Activated CD8-positive, alpha-beta memory T cell treated with anti-CD3 and anti-CD28 coated beads, Interleukin-2, amount 10 ng/mL, durations not matched to agents 7 days and 5 days (primary cell): ENCODE measurements around the gene ZMYND8. TPM values are rescaled to one million over a fixed set of nuclear protein-coding genes. Genes with fewer than 3 reads are reported as not detected.

Experiments used
- ATAC-seq: fragments of 150-1000 bp; cut with Tn5 transposase; one replicate; pipeline ENCODE4 v1.10.0; 2021; ENCODE audit warnings: moderate library complexity
- CTCF ChIA-PET: fragments of 350-600 bp; sonication (Branson Sonifier 250); formaldehyde crosslinking; loops from one replicate; lab custom pipeline; 2021; ENCODE audit warnings: antibody characterized with exemption; lab: Charles Lee
- DNase-seq: peaks from one replicate; pipeline ENCODE4 v3.0.0-alpha.2; 2020
- H3K27ac Mint-ChIP-seq: one replicate; pipeline ENCODE4 v1.8.0; 2021; ENCODE audit warnings: mild to moderate bottlenecking, mixed read lengths
- H3K27me3 Mint-ChIP-seq: one replicate; pipeline ENCODE4 v1.8.0; 2021; ENCODE audit warnings: mixed read lengths
- H3K36me3 Mint-ChIP-seq: one replicate; pipeline ENCODE4 v1.8.0; 2021; ENCODE audit warnings: mild to moderate bottlenecking, mixed read lengths
- H3K4me1 Mint-ChIP-seq: one replicate; pipeline ENCODE4 v1.8.0; 2021; ENCODE audit warnings: mixed read lengths
- H3K4me3 Mint-ChIP-seq: one replicate; pipeline ENCODE4 v1.8.0; 2021; ENCODE audit warnings: mild to moderate bottlenecking, moderate library complexity, mixed read lengths
- H3K9me3 Mint-ChIP-seq: one replicate; pipeline ENCODE4 v1.8.0; 2022; ENCODE audit warnings: low read depth, mixed read lengths
- total RNA-seq, 2 experiments: library from RNA; stranded (reverse); gene quantifications; one replicate each; pipeline ENCODE4 v1.2.3, GENCODE V29; 2021

ZMYND8 gene
- total RNA-seq, 2 experiments from 2014 or later, result 39.4 to 45.2 TPM

DNA sequence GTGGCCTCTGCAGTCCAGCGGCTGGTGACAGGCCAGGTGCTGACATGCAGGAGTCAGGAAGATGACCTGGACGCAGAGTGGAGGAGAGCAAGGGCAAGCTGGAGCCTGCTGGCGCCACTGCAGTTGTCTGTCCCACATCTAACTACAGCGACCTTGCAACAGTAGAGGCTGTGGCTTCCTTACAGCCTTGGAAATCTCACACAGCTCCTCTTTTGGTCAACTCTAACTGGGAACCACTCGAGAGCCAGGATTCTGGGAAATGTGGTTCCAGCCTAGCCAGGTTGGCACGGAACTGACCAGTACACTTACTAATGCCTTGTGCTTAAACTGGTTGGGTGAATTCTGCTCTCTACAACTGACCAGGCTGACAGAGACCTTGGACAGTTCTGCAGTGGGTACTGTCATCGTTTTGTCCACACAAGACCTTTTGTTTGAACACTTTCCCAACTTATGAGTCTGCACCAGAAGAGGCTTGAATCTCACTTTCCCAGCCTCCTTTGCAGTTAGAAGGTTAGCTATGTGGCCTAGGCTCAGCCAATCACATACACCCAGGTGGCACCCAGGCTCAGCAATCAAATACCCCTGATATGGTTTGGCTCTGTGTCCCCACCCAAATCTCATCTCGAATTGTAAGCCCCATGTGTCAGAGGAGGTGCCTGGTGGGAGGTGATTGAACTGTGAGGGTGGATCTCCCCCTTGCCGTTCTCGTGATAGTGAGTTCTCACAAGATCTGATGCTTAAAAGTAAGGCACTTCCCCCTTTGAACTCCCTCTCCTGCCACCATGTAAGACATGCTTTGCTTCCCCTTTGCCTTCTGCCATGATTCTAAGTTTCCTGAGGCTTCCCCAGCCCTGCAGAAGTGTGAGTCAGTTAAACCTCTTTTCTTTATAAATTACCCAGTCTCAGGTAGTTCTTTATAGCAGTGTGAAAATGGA lies 153.5 kb downstream of the ZMYND8 start:
- DNase-seq (no peak), ATAC-seq (no peak)
- no peak overlapping the region for H3K27ac Mint-ChIP-seq
- no peaks in the 10 kb centered on the region for H3K9me3 Mint-ChIP-seq
- H3K4me3 Mint-ChIP-seq, result no peak overlapping the region
- CTCF ChIA-PET, result interaction anchor here (1.0 to 7.8 kb wide), 4 partner anchors 11 to 418 kb away, joined by 3 to 130 read pairs (median 5); no protein-coding TSS in a partner anchor
- peaks cover 2% of the 10 kb centered on the region for H3K36me3 Mint-ChIP-seq
- H3K27me3 Mint-ChIP-seq, result no peaks in the 10 kb centered on the region
- H3K4me1 Mint-ChIP-seq, result peaks cover 9% of the 10 kb centered on the region

DNA sequence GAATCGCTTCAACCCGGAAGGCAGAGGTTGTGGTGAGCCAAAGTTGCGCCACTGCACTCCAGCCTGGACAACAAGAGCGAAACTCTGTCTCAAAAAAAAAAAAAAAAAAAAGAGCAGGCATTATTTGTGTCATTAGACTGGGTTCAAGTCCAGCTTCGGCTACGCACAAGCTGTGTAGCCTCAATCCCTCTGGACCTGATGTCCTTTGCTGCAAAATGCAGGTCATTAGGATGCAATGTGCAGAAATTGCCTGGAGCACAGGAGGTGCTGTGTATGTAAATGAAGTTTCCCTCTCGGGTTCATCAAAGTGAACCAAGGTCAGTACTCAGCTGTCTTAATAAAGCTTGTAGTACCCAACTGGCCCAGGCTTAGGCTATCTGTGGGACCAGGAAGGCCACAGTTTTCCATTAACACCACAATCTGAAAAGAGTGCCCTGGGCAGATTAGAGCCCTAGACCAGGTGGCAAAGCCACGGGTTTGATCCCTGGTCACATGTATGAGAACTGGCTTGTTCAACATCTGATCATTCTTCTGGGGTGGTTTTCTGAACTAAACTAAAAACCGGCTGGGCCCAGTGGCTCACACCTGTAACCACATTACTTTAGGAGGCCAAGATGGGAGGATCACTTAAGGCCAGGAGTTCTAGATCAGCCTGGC lies 155.3 kb downstream of the ZMYND8 start:
- DNase-seq (no peak), ATAC-seq (no peak)
- Mint-ChIP-seq H3K9me3 (no peaks in the 10 kb centered on the region), H3K36me3 (no peaks in the 10 kb centered on the region), H3K27me3 (no peaks in the 10 kb centered on the region), H3K4me1 (peaks cover 13% of the 10 kb centered on the region), H3K27ac (no peak overlapping the region), H3K4me3 (no peak overlapping the region)
- CTCF ChIA-PET, result interaction anchor here (0.7 to 7.8 kb wide), 6 partner anchors 16 to 474 kb away, joined by 3 to 130 read pairs (median 4); no protein-coding TSS in a partner anchor

DNA sequence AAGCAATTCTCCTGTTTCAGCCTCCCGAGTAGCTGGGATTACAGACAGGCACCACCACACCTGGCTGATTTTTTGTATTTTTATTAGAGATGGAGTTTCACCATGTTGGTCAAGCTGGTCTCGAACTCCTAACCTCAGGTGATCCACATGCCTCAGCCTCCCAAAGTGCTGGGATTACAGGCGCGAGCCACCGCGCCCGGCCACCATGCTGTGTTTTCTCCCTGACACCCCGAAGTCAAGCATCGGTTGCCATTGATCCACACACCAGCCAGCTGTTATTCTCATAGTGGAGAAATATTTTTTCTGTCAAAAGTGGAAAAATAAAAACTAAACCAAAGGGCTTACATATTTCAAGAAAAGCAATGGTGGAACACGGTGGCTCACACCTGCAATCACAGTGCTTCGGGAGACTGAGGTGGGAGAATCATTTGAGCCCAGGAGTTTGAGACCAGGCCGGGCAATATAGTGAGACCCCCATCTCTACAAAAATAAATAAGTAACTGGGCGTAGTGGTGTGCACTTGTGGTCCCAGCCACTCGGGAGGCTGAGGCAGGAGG lies 157.4 kb downstream of the ZMYND8 start:
- H3K4me3 Mint-ChIP-seq, result no peak overlapping the region
- CTCF ChIA-PET, result interaction anchor here (0.5 to 7.8 kb wide), 6 partner anchors 9 to 448 kb away, joined by 3 to 130 read pairs (median 3); no protein-coding TSS in a partner anchor
- ATAC-seq, result no peak
- no peak for DNase-seq
- no peaks in the 10 kb centered on the region for H3K9me3 Mint-ChIP-seq
- no peaks in the 10 kb centered on the region for H3K36me3 Mint-ChIP-seq
- peaks cover 10% of the 10 kb centered on the region for H3K4me1 Mint-ChIP-seq
- H3K27me3 Mint-ChIP-seq, result peaks cover 4% of the 10 kb centered on the region
- H3K27ac Mint-ChIP-seq, result no peak overlapping the region

GRCh38 chr20:47198254-47198671 lies 158.2 kb downstream of the ZMYND8 start:
- Mint-ChIP-seq H3K9me3 (no peaks in the 10 kb centered on the region), H3K27me3 (peaks cover 4% of the 10 kb centered on the region), H3K27ac (no peak overlapping the region), H3K4me3 (no peak overlapping the region), H3K36me3 (no peaks in the 10 kb centered on the region), H3K4me1 (peaks cover 10% of the 10 kb centered on the region)
- DNase-seq (no peak), ATAC-seq (peak; percentile 49)
- CTCF ChIA-PET, result interaction anchor here (0.6 to 7.8 kb wide), 7 partner anchors 9 to 446 kb away, joined by 3 to 130 read pairs (median 3); no protein-coding TSS in a partner anchor

- H3K4me1 Mint-ChIP-seq, result peaks cover 10% of the 10 kb centered on the region
- DNase-seq, result peak; percentile 85
- H3K4me3 Mint-ChIP-seq, result peak overlapping the region; percentile 13
- CTCF ChIA-PET, result interaction anchor here (0.7 to 7.8 kb wide), 22 partner anchors 9 to 502 kb away, joined by 3 to 130 read pairs (median 4); no protein-coding TSS in a partner anchor
- peaks cover 7% of the 10 kb centered on the region for H3K27me3 Mint-ChIP-seq
- no peak overlapping the region for H3K27ac Mint-ChIP-seq
- peak; percentile 90 for ATAC-seq
- no peaks in the 10 kb centered on the region for H3K9me3 Mint-ChIP-seq
- H3K36me3 Mint-ChIP-seq, result no peaks in the 10 kb centered on the region
Measured at GRCh38 chr20:47196091-47197081, 160.1 kb downstream of the ZMYND8 start.

DNA sequence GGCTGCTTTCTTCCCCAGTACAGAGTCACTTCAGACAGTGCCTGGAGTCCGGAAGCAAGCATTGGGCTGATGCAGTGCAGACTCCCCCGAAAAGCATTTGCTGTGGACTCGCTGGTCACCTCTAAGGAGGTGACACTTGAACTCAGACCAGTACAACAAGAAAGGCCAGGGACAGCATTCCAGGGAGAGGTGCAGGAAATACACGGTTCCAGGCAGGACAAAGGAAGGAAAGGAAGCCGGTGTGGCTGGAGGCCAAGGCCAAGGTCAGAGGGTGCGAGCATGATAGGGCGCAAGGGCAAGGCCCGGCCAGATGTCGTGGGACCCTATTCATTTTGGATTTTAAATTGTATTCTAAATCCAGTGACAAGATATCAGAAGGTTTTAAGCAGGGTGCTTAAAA lies 160.9 kb downstream of the ZMYND8 start:
- H3K4me3 Mint-ChIP-seq, result no peak overlapping the region
- ATAC-seq, result no peak
- CTCF ChIA-PET, result interaction anchor here (1.5 to 2.5 kb wide), 5 partner anchors 10 to 188 kb away, joined by 3 to 18 read pairs (median 4); no protein-coding TSS in a partner anchor
- H3K27me3 Mint-ChIP-seq, result peaks cover 7% of the 10 kb centered on the region
- H3K27ac Mint-ChIP-seq, result no peak overlapping the region
- DNase-seq, result no peak
- H3K9me3 Mint-ChIP-seq, result no peaks in the 10 kb centered on the region
- H3K4me1 Mint-ChIP-seq, result peaks cover 10% of the 10 kb centered on the region
- H3K36me3 Mint-ChIP-seq, result no peaks in the 10 kb centered on the region

DNA sequence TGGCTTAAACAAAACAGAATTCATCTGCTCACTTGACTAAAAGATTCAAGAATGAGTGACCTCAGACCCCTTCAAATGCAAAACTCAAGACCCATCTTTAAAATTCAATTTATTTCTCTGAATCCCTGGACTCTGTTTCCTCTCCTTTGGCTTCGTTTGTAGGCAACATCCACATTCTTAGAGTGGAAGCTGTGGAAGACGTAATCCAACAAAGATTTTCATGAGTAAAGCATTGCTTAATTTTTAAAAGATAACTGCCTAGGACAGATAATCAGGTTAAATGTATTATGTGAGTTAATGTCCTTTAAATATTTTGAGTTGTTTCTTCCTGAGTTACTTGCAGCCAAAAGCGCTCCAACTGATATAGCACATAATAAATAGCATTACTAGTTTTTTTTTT lies 164.5 kb downstream of the ZMYND8 start:
- Mint-ChIP-seq H3K4me1 (peaks cover 21% of the 10 kb centered on the region), H3K27ac (no peak overlapping the region), H3K4me3 (no peak overlapping the region), H3K36me3 (no peaks in the 10 kb centered on the region), H3K27me3 (peaks cover 23% of the 10 kb centered on the region), H3K9me3 (no peaks in the 10 kb centered on the region)
- DNase-seq (no peak), ATAC-seq (no peak)
- CTCF ChIA-PET, result interaction anchor here (1.2 kb wide), 2 partner anchors 11 to 192 kb away, joined by 3 to 5 read pairs; no protein-coding TSS in a partner anchor

- no peaks in the 10 kb centered on the region for H3K36me3 Mint-ChIP-seq
- H3K27me3 Mint-ChIP-seq, result peaks cover 23% of the 10 kb centered on the region
- no peak for ATAC-seq
- H3K27ac Mint-ChIP-seq, result no peak overlapping the region
- no peak for DNase-seq
- H3K4me1 Mint-ChIP-seq, result peaks cover 17% of the 10 kb centered on the region
- no peaks in the 10 kb centered on the region for H3K9me3 Mint-ChIP-seq
- CTCF ChIA-PET, result interaction anchor here (1.2 kb wide), 2 partner anchors 11 to 193 kb away, joined by 3 to 5 read pairs; no protein-coding TSS in a partner anchor
- H3K4me3 Mint-ChIP-seq, result no peak overlapping the region
Measured at GRCh38 chr20:47191074-47191673, 165.3 kb downstream of the ZMYND8 start.

DNA sequence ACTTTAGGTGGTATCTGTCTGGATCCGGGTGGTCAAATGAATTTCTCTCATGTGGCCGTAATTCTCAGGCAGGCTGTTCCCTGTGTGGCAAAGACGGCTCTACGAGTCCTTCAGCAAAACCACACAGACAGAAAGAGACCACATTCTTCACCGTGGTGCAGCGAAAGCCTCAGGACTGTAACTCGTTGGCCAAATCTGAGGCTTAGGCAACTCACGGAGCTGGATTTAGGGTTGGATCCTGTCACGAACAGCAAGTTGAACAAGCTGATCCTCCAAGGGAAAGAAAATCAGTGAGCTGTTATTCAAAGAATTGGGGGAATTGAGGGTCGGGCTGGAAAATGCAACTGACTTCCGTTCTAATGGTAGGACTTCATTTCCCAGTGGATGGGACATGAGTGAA lies 167.4 kb downstream of the ZMYND8 start:
- Mint-ChIP-seq H3K4me3 (no peak overlapping the region), H3K27me3 (peaks cover 22% of the 10 kb centered on the region), H3K4me1 (peaks cover 17% of the 10 kb centered on the region), H3K9me3 (no peaks in the 10 kb centered on the region), H3K36me3 (no peaks in the 10 kb centered on the region), H3K27ac (no peak overlapping the region)
- DNase-seq, result no peak
- CTCF ChIA-PET, result interaction anchor here (0.5 to 1.5 kb wide), 3 partner anchors 10 to 431 kb away, joined by 3 to 4 read pairs (median 3); no protein-coding TSS in a partner anchor
- no peak for ATAC-seq

DNA sequence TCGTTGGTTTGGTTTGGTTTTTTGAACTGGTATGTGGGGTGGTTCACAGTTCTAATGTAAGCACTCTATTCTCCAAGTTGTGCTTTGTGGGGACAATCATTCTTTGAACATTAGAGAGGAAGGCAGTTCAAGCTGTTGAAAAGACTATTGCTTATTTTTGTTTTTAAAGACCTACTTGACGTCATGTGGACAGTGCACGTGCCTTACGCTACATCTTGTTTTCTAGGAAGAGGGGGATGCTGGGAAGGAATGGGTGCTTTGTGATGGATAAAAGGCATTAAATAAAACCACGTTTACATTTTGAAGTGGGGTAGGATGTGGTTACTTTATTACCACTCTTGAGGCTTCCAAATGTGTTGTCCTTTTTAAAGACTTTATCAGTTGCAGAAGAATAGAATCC lies 168.0 kb downstream of the ZMYND8 start:
- Mint-ChIP-seq H3K4me3 (no peak overlapping the region), H3K27me3 (peaks cover 22% of the 10 kb centered on the region), H3K27ac (no peak overlapping the region), H3K36me3 (no peaks in the 10 kb centered on the region), H3K4me1 (peaks cover 17% of the 10 kb centered on the region), H3K9me3 (no peaks in the 10 kb centered on the region)
- no peak for DNase-seq
- CTCF ChIA-PET, result no interaction called here
- no peak for ATAC-seq

DNA sequence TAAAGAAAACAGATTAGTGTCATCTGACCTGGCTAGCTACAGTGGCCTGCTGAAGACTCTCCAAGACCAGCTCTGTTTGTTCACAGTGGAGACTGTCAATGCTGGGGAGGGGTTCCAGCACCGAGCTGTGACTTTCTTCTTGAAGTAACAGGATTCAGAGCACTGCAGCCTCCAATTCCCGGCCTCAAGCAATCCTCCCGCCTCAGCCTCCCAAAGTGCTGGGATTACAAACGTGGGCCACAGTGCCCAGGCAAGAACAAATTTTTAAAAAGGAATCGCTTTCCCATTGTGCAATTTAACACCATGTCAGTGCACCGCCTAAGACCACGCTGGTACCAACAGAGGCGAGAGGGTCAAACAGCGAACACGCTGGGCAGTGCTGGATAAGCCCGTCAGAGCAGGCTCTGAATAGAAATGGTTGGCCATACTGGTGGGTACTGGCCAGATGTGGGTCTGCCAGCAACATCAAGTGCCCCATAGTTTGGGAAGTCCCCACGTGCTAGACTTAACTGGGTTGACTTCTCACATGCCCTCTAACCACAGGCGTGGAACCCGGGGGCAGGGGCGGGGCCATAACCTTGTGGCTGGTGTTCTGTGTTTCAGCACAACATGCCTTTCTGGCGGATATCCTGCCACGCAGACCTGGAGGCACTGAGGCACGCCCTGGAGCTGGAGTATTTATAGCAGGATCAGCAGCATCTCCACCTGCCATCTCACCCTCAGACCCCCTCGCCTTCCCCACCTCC lies 168.9 kb downstream of the ZMYND8 start:
- H3K27me3 Mint-ChIP-seq, result peaks cover 19% of the 10 kb centered on the region
- no peak for DNase-seq

More for the DNA sequence above, 168.9 kb downstream of the ZMYND8 start:
- H3K27ac Mint-ChIP-seq, result no peak overlapping the region
- H3K4me3 Mint-ChIP-seq, result no peak overlapping the region
- H3K36me3 Mint-ChIP-seq, result no peaks in the 10 kb centered on the region
- CTCF ChIA-PET, result interaction anchor here (1.1 to 1.5 kb wide), 2 partner anchors 9 to 196 kb away, joined by 4 to 6 read pairs; no protein-coding TSS in a partner anchor
- H3K4me1 Mint-ChIP-seq, result peaks cover 17% of the 10 kb centered on the region
- no peaks in the 10 kb centered on the region for H3K9me3 Mint-ChIP-seq
- no peak for ATAC-seq
